Measurements from ENCODE around the gene ZNF732.

Gene ZNF732

DNA sequence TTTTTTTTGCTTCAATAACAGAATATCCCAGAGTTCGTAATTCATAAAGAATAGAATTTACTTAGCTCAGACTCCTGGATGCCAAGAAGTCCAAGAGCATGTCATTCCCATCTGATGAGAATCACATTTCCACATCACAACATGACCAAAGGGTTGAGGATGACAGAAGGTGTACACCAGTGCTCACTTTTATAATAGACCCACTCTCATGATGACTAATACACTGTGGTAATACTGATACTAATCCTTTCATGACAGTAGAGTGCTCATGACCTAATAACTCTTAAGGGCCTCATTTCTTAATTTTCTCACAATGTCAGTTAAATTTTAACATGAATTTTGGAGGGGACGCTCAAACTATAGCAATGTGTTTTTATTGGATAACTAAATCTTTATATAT, 69.2 kb downstream of the ZNF732 start:
- Histone ChIP-seq H3K27me3 (ENCODE audit: low read depth, low read length) (no peaks in the 10 kb centered on the region), H3K4me3 (ENCODE audit: low read length) (no peak overlapping the region), H3K36me3 (replicated peaks; ENCODE audit: low read depth, low read length) (no peaks in the 10 kb centered on the region), H3K4me1 (ENCODE audit: low read length) (no peaks in the 10 kb centered on the region), H3K9me3 (ENCODE audit: insufficient read depth, low read length) (peaks cover 13% of the 10 kb centered on the region; the same call in 1 of the 2 replicates), H3K27ac (ENCODE audit: low read length) (no peak overlapping the region), H3K79me2 (ENCODE audit: low read length) (no peaks in the 10 kb centered on the region), H3K4me2 (ENCODE audit: low read length) (no peak overlapping the region), H2AFZ (ENCODE audit: low read depth, low read length) (no peak overlapping the region), H3K9ac (ENCODE audit: low read length) (no peak overlapping the region), H4K20me1 (ENCODE audit: insufficient read depth, low read length) (no peaks in the 10 kb centered on the region)
- TF ChIP-seq, protein P1, sequence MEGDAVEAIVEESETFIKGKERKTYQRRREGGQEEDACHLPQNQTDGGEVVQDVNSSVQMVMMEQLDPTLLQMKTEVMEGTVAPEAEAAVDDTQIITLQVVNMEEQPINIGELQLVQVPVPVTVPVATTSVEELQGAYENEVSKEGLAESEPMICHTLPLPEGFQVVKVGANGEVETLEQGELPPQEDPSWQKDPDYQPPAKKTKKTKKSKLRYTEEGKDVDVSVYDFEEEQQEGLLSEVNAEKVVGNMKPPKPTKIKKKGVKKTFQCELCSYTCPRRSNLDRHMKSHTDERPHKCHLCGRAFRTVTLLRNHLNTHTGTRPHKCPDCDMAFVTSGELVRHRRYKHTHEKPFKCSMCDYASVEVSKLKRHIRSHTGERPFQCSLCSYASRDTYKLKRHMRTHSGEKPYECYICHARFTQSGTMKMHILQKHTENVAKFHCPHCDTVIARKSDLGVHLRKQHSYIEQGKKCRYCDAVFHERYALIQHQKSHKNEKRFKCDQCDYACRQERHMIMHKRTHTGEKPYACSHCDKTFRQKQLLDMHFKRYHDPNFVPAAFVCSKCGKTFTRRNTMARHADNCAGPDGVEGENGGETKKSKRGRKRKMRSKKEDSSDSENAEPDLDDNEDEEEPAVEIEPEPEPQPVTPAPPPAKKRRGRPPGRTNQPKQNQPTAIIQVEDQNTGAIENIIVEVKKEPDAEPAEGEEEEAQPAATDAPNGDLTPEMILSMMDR (IDR thresholded peaks at IDR 0.05; ENCODE audit: low read depth, low read length) = no peak
- no peak for TF ChIP-seq EZH2phosphoT487 (IDR thresholded peaks at IDR 0.05; ENCODE audit: low read depth)

DNA sequence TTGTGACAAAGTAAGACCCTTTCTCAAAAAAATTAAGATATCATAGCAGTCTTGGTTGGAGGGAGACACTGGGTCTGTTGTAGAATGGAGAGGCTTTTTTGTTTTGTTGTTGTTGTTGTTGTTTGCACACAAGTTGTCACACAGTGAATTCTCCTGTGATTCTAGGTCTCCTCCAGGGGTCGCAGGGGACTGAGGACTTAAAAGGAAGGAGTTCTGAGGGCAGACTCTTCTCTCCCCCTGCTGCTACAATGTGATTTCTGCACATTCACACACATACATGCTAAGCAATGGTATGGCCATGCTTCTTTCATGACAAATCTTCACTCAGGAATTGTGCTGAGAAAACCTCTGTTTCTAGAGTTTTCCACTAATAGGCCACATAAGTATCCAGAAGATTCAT, 71.1 kb downstream of the ZNF732 start:
- Histone ChIP-seq H3K27me3 (ENCODE audit: low read depth, low read length) (no peaks in the 10 kb centered on the region), H3K4me2 (ENCODE audit: low read length) (no peak overlapping the region), H4K20me1 (ENCODE audit: insufficient read depth, low read length) (no peaks in the 10 kb centered on the region), H3K4me3 (ENCODE audit: low read length) (no peak overlapping the region), H3K27ac (ENCODE audit: low read length) (no peak overlapping the region), H3K9me3 (ENCODE audit: insufficient read depth, low read length) (peaks cover 9% of the 10 kb centered on the region; the same call in 1 of the 2 replicates), H3K4me1 (ENCODE audit: low read length) (no peaks in the 10 kb centered on the region), H3K9ac (ENCODE audit: low read length) (no peak overlapping the region), H3K36me3 (replicated peaks; ENCODE audit: low read depth, low read length) (no peaks in the 10 kb centered on the region), H2AFZ (ENCODE audit: low read depth, low read length) (no peak overlapping the region), H3K79me2 (ENCODE audit: low read length) (no peaks in the 10 kb centered on the region)
- TF ChIP-seq EZH2phosphoT487 (IDR thresholded peaks at IDR 0.05; ENCODE audit: low read depth) = no peak
- TF ChIP-seq, protein P1 (IDR thresholded peaks at IDR 0.05; ENCODE audit: low read depth, low read length) = no peak

DNA sequence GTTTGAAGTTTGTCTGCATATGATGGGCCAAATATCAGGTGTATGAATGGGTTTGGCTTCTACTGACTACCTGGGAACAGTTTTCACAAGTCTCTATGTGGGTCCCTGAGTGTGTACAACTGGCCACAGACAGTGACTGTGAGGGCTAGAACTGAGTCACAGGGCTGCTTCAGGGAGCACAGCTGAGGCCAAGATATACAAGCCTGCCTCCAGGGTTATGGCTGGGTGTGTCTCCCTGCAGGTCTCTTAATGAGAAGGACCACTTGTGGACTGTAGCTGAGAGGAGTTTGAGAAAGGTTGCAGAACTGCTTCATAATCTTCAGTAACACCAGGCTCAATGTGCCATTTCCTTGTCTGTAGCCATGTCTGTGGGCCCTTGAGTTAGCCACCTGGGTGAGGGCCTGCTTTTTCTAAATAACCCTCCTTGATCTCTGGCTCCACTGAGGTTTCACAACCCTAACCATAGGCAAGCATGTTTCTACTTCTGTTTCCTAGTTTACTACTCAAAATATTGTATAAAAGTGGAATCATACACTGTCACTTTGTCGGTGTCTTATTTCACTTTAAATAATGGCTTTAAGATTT, 81.3 kb downstream of the ZNF732 start:
- Histone ChIP-seq H3K9me3 (ENCODE audit: insufficient read depth, low read length) (0 out of 2 replicates have a peak, but pooled peaks cover 5% of the 10 kb centered on the region), H4K20me1 (ENCODE audit: insufficient read depth, low read length) (no peaks in the 10 kb centered on the region), H3K27me3 (ENCODE audit: low read depth, low read length) (no peaks in the 10 kb centered on the region), H3K36me3 (replicated peaks; ENCODE audit: low read depth, low read length) (peaks cover 3% of the 10 kb centered on the region), H3K9ac (ENCODE audit: low read length) (no peak overlapping the region), H3K27ac (ENCODE audit: low read length) (no peak overlapping the region), H3K4me2 (ENCODE audit: low read length) (no peak overlapping the region), H3K79me2 (ENCODE audit: low read length) (no peaks in the 10 kb centered on the region), H3K4me1 (ENCODE audit: low read length) (no peaks in the 10 kb centered on the region), H3K4me3 (ENCODE audit: low read length) (no peak overlapping the region), H2AFZ (ENCODE audit: low read depth, low read length) (no peak overlapping the region)
- no peak for TF ChIP-seq EZH2phosphoT487 (IDR thresholded peaks at IDR 0.05; ENCODE audit: low read depth)
- TF ChIP-seq, protein P1 (IDR thresholded peaks at IDR 0.05; ENCODE audit: low read depth, low read length) = no peak

Measured in OCI-LY3 (cell line).